Heart left ventricle (tissue), 13 donors: ENCODE data around the gene WASF3.

Source experiments
- POLR2A ChIP-seq, 2 donors: fragments of 450-650 bp; IDR thresholded peaks; one replicate each; pipeline ENCODE4 v1.6.1; 2017; ENCODE audit warnings: antibody characterized with exemption in 2 of 2, mild to moderate bottlenecking in 2 of 2, moderate library complexity in 2 of 2
- TF ChIP-seq, protein P1 (sequence below), 12 donors: fragments of 200-600 bp; sonication (generic) in 4 of 12; IDR thresholded peaks; one replicate each; pipeline versions ENCODE4 v1.5.0 to v1.8.0; 2018 to 2022; ENCODE audit warnings: antibody characterized with exemption in 12 of 12, mild to moderate bottlenecking in 5 of 12
- donor health status: ischemic (EF 13 %, LVEDD 7.1; RV severe dilation, severe dysfunction).
- donor health status: DM: no; HTN: yes; CAD: no.
- donor health status: DM: no; HTN: no; CAD: no.
- donor health status: ischemic (EF 25% LVEDD 6.9; RV normal size, moderate dysfunction).
- donor health status: ischemic (EF 25% LVEDD 5.7; RV mildly dilated, moderate dysfunction).
- donor health status: ischemic (EF 35%, LVEDD 5.7; RV mildly dilated, moderate dysfunction).
- donor health status: nonischemic (EF 11% LVEDD 7.7; RV severe dilation, severe dysfunction).
- donor health status: DM: yes; HTN: yes; CAD: no.
- donor health status: PGD.
- donor health status: ischemic (EF 29% LVEDD 5.4; RV normal size, mild dysfunction).
- donor health status: nonischemic (EF 23%, LVEDD 6.1; RV moderate dilation, normal function).

DNA sequence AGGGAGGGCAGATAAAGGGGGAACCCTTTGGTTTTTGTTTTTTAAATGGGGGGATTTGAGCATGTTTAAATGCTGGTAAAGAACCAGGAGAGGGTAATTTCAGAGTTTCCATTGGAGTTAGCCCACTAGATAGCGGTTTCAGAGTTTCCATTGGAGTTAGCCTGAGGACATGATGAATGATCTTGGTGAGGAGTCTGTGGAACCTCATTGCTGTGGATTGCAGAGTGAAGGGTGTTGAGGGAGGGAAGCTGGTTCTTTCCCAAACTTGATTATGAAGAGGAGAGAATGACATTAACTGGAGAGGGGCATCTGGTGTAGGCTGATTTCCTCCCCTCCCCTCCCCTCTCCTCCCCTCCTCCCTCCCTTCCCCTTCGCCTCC is 5.0 kb downstream of the WASF3 start:
- TF ChIP-seq POLR2A (IDR thresholded peaks at IDR 0.05), result no peak
- TF ChIP-seq, protein P1, sequence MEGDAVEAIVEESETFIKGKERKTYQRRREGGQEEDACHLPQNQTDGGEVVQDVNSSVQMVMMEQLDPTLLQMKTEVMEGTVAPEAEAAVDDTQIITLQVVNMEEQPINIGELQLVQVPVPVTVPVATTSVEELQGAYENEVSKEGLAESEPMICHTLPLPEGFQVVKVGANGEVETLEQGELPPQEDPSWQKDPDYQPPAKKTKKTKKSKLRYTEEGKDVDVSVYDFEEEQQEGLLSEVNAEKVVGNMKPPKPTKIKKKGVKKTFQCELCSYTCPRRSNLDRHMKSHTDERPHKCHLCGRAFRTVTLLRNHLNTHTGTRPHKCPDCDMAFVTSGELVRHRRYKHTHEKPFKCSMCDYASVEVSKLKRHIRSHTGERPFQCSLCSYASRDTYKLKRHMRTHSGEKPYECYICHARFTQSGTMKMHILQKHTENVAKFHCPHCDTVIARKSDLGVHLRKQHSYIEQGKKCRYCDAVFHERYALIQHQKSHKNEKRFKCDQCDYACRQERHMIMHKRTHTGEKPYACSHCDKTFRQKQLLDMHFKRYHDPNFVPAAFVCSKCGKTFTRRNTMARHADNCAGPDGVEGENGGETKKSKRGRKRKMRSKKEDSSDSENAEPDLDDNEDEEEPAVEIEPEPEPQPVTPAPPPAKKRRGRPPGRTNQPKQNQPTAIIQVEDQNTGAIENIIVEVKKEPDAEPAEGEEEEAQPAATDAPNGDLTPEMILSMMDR (IDR thresholded peaks at IDR 0.05), result no peak
